GM23338 (cell line): ENCODE measurements around the gene LRSAM1. TPM values are rescaled to one million over a fixed set of nuclear protein-coding genes. Genes with fewer than 3 reads are reported as not detected.

ENCODE experiments used
- ATAC-seq: fragments of 200-7000 bp; cut with Tn5 transposase; 3 replicates; pipeline ENCODE4 v1.9.1; 2020
- DNase-seq: peaks from one replicate; pipeline ENCODE4 v3.0.0-alpha.2; 2015; ENCODE audit warnings: low spot score
- H2AFZ ChIP-seq: fragments of 200-600 bp; sonication (generic); 2 replicates; pipeline ENCODE4 v1.8.0; 2016; ENCODE audit warnings: antibody characterized with exemption, mild to moderate bottlenecking, moderate library complexity
- H3F3A ChIP-seq: fragments of 200-600 bp; sonication (generic); replicated peaks from 2 replicates; pipeline ENCODE4 v1.8.0; 2017; ENCODE audit warnings: antibody characterized with exemption, mixed run types, low read depth
- H3K27ac ChIP-seq: fragments of 200-600 bp; sonication (generic); 2 replicates; pipeline ENCODE4 v1.6.1; 2016; ENCODE audit warnings: low read depth
- H3K27me3 ChIP-seq: fragments of 200-600 bp; sonication (generic); 2 replicates; pipeline ENCODE4 v1.8.0; 2016; ENCODE audit warnings: mild to moderate bottlenecking, mixed run types, moderate library complexity; ENCODE audit not compliant: insufficient read depth
- H3K36me3 ChIP-seq: fragments of 200-600 bp; sonication (generic); 2 replicates; pipeline ENCODE4 v1.8.0; 2016; ENCODE audit warnings: mild to moderate bottlenecking; ENCODE audit not compliant: insufficient read depth
- H3K4me1 ChIP-seq: fragments of 200-600 bp; sonication (generic); 2 replicates; pipeline ENCODE4 v1.8.0; 2016; ENCODE audit warnings: mild to moderate bottlenecking, moderate library complexity; ENCODE audit not compliant: insufficient read depth
- H3K4me2 ChIP-seq: fragments of 200-600 bp; sonication (generic); 2 replicates; pipeline ENCODE4 v1.7.1; 2017; ENCODE audit warnings: mixed run types
- H3K4me3 ChIP-seq: fragments of 200-600 bp; sonication (generic); 2 replicates; pipeline ENCODE4 v1.6.1; 2016; ENCODE audit warnings: mixed run types
- H3K79me2 ChIP-seq: fragments of 200-600 bp; sonication (generic); replicated peaks from 2 replicates; pipeline ENCODE4 v1.8.0; 2017; ENCODE audit warnings: mild to moderate bottlenecking; ENCODE audit not compliant: insufficient read depth
- H3K9me2 ChIP-seq: fragments of 200-600 bp; sonication (generic); 2 replicates; pipeline ENCODE4 v1.8.0; 2017; ENCODE audit not compliant: insufficient read depth
- H4K20me1 ChIP-seq: fragments of 200-600 bp; sonication (generic); replicated peaks from 2 replicates; pipeline ENCODE4 v1.8.0; 2017; ENCODE audit warnings: mild to moderate bottlenecking; ENCODE audit not compliant: insufficient read depth
- H3K27ac Mint-ChIP-seq: 2 replicates; pipeline ENCODE4 v1.8.0; 2020; ENCODE audit warnings: inconsistent platforms, mild to moderate bottlenecking, moderate library complexity, mixed read lengths
- H3K27me3 Mint-ChIP-seq: 3 replicates; pipeline ENCODE4 v1.8.0; 2022; ENCODE audit warnings: low read depth, mild to moderate bottlenecking, moderate library complexity, mixed read lengths, inconsistent platforms; ENCODE audit not compliant: insufficient read depth, poor library complexity
- H3K36me3 Mint-ChIP-seq: 3 replicates; pipeline ENCODE4 v1.8.0; 2021; ENCODE audit warnings: low read depth, mild to moderate bottlenecking, inconsistent platforms, moderate library complexity, mixed read lengths
- H3K4me1 Mint-ChIP-seq: 3 replicates; pipeline ENCODE4 v1.8.0; 2020; ENCODE audit warnings: mild to moderate bottlenecking, inconsistent platforms, mixed read lengths
- H3K4me3 Mint-ChIP-seq: 3 replicates; pipeline ENCODE4 v1.8.0; 2021; ENCODE audit warnings: moderate library complexity, mild to moderate bottlenecking, inconsistent platforms, mixed read lengths
- H3K9me3 Mint-ChIP-seq: 3 replicates; pipeline ENCODE4 v1.8.0; 2020; ENCODE audit warnings: moderate library complexity, mild to moderate bottlenecking, inconsistent platforms, mixed read lengths
- CREB1 ChIP-seq: fragments of 250-450 bp; sonication (Bioruptor Pico); IDR thresholded peaks from 2 replicates; pipeline ENCODE4 v1.5.0; 2020; ENCODE audit warnings: low read depth, mild to moderate bottlenecking, moderate library complexity
- EZH2 ChIP-seq: fragments of 200-600 bp; sonication (generic); IDR thresholded peaks from one replicate; pipeline ENCODE4 v1.8.0; 2017; ENCODE audit warnings: antibody characterized with exemption, mild to moderate bottlenecking, low read depth; ENCODE audit not compliant: unreplicated experiment
- NANOG ChIP-seq: IDR thresholded peaks from 2 replicates; pipeline ENCODE4 v1.6.1; 2016; ENCODE audit warnings: antibody characterized with exemption, borderline replicate concordance
- POLR2AphosphoS5 ChIP-seq: IDR thresholded peaks from 2 replicates; pipeline ENCODE4 v1.6.1; 2016; ENCODE audit warnings: antibody characterized with exemption, low read depth
- ZNF114 ChIP-seq: fragments of 250-450 bp; sonication (Bioruptor Pico); IDR thresholded peaks from 2 replicates; pipeline ENCODE4 v1.5.0; 2020; ENCODE audit warnings: mild to moderate bottlenecking, moderate library complexity
- ZNF331 ChIP-seq: fragments of 250-450 bp; sonication (Bioruptor Pico); IDR thresholded peaks from 2 replicates; pipeline ENCODE4 v1.5.0; 2020; ENCODE audit warnings: low read depth, mild to moderate bottlenecking, moderate library complexity
- polyA plus RNA-seq: library from polyadenylated mRNA; unstranded; fragments of >200 nt; fragmentation: Nextera tagmentation; extraction: Ambion mirVana; gene quantifications from 2 replicates; pipeline ENCODE4 v1.2.1, GENCODE V29; 2016
- total RNA-seq: library from RNA; depleted of rRNA; stranded (reverse); fragments of >200 nt; shearing (Covaris generic); gene quantifications from 2 replicates; pipeline ENCODE4 v1.2.3, GENCODE V29; 2014
- TF ChIP-seq, protein P1 (sequence below): IDR thresholded peaks from 2 replicates; pipeline ENCODE4 v1.6.1; 2016; ENCODE audit warnings: antibody characterized with exemption
- TF ChIP-seq, protein P2 (sequence below): fragments of 250-450 bp; sonication (Bioruptor Pico); IDR thresholded peaks from 2 replicates; pipeline ENCODE4 v1.5.0; 2020; ENCODE audit warnings: mild to moderate bottlenecking, moderate library complexity
- TF ChIP-seq, protein P3 (sequence below): IDR thresholded peaks from one replicate; pipeline ENCODE4 v1.6.1; 2018; ENCODE audit warnings: antibody characterized with exemption; ENCODE audit not compliant: unreplicated experiment

The LRSAM1 gene
- total and polyA plus RNA-seq, 2 experiments from 2014 or later, result 12.8 to 21.9 TPM

DNA sequence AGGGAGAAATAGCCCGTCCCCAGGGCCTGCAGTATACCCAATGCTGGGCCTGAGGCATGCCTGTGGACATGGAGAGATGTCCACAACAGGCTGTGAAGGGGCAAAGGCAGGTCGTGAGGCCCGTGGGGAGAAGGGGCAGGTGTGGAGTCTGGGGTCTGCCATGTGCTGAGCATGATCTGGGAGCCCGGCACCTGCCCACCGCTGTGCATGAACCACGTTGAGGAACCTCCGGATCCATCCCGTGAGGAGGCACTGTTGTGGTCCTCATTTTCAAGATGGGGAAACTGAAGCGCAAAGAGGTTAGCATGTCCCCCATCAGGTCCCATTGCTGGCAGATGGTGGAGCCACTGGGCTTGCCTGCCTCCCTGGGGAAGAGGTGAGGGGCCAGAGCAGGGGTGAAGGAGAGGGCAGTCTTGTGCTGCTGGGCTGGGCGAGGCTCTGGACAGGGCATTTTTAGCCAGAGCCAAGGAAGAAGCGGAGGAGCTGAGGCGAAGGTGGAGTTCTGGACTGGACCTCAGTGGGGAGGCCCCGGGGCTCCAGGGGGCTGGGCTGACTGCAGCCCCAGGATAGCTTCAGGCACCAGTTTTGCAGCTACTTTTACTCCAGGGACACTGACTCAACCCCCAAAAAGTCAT lies 46.5 kb downstream of the LRSAM1 start:
- Mint-ChIP-seq H3K36me3 (peaks cover 9% of the 10 kb centered on the region; the same call in 2 of the 3 replicates), H3K27me3 (peaks cover 8% of the 10 kb centered on the region), H3K9me3 (no peaks in the 10 kb centered on the region), H3K4me1 (peaks cover 4% of the 10 kb centered on the region), H3K4me3 (no peak overlapping the region), H3K27ac (no peak overlapping the region)
- Histone ChIP-seq H3F3A (no peaks in the 10 kb centered on the region), H3K27me3 (no peaks in the 10 kb centered on the region), H2AFZ (no peak overlapping the region), H3K9me2 (no peaks in the 10 kb centered on the region), H4K20me1 (no peaks in the 10 kb centered on the region), H3K4me2 (no peak overlapping the region), H3K4me1 (no peaks in the 10 kb centered on the region), H3K36me3 (no peaks in the 10 kb centered on the region; the same call in 1 of the 2 replicates), H3K79me2 (no peaks in the 10 kb centered on the region), H3K4me3 (no peak overlapping the region), H3K27ac (no peak overlapping the region)
- ATAC-seq, result no peak
- no peak for DNase-seq
- TF ChIP-seq, protein P1, sequence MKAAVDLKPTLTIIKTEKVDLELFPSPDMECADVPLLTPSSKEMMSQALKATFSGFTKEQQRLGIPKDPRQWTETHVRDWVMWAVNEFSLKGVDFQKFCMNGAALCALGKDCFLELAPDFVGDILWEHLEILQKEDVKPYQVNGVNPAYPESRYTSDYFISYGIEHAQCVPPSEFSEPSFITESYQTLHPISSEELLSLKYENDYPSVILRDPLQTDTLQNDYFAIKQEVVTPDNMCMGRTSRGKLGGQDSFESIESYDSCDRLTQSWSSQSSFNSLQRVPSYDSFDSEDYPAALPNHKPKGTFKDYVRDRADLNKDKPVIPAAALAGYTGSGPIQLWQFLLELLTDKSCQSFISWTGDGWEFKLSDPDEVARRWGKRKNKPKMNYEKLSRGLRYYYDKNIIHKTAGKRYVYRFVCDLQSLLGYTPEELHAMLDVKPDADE, result no peak
- TF ChIP-seq POLR2AphosphoS5, result no peak
- TF ChIP-seq, protein P2, sequence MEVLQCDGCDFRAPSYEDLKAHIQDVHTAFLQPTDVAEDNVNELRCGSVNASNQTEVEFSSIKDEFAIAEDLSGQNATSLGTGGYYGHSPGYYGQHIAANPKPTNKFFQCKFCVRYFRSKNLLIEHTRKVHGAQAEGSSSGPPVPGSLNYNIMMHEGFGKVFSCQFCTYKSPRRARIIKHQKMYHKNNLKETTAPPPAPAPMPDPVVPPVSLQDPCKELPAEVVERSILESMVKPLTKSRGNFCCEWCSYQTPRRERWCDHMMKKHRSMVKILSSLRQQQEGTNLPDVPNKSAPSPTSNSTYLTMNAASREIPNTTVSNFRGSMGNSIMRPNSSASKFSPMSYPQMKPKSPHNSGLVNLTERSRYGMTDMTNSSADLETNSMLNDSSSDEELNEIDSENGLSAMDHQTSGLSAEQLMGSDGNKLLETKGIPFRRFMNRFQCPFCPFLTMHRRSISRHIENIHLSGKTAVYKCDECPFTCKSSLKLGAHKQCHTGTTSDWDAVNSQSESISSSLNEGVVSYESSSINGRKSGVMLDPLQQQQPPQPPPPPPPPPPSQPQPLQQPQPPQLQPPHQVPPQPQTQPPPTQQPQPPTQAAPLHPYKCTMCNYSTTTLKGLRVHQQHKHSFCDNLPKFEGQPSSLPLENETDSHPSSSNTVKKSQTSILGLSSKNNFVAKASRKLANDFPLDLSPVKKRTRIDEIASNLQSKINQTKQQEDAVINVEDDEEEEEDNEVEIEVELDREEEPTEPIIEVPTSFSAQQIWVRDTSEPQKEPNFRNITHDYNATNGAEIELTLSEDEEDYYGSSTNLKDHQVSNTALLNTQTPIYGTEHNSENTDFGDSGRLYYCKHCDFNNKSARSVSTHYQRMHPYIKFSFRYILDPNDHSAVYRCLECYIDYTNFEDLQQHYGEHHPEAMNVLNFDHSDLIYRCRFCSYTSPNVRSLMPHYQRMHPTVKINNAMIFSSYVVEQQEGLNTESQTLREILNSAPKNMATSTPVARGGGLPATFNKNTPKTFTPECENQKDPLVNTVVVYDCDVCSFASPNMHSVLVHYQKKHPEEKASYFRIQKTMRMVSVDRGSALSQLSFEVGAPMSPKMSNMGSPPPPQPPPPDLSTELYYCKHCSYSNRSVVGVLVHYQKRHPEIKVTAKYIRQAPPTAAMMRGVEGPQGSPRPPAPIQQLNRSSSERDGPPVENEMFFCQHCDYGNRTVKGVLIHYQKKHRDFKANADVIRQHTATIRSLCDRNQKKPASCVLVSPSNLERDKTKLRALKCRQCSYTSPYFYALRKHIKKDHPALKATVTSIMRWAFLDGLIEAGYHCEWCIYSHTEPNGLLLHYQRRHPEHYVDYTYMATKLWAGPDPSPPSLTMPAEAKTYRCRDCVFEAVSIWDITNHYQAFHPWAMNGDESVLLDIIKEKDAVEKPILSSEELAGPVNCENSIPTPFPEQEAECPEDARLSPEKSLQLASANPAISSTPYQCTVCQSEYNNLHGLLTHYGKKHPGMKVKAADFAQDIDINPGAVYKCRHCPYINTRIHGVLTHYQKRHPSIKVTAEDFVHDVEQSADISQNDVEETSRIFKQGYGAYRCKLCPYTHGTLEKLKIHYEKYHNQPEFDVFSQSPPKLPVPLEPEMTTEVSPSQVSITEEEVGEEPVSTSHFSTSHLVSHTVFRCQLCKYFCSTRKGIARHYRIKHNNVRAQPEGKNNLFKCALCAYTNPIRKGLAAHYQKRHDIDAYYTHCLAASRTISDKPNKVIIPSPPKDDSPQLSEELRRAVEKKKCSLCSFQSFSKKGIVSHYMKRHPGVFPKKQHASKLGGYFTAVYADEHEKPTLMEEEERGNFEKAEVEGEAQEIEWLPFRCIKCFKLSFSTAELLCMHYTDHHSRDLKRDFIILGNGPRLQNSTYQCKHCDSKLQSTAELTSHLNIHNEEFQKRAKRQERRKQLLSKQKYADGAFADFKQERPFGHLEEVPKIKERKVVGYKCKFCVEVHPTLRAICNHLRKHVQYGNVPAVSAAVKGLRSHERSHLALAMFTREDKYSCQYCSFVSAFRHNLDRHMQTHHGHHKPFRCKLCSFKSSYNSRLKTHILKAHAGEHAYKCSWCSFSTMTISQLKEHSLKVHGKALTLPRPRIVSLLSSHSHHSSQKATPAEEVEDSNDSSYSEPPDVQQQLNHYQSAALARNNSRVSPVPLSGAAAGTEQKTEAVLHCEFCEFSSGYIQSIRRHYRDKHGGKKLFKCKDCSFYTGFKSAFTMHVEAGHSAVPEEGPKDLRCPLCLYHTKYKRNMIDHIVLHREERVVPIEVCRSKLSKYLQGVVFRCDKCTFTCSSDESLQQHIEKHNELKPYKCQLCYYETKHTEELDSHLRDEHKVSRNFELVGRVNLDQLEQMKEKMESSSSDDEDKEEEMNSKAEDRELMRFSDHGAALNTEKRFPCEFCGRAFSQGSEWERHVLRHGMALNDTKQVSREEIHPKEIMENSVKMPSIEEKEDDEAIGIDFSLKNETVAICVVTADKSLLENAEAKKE, result no peak

DNA sequence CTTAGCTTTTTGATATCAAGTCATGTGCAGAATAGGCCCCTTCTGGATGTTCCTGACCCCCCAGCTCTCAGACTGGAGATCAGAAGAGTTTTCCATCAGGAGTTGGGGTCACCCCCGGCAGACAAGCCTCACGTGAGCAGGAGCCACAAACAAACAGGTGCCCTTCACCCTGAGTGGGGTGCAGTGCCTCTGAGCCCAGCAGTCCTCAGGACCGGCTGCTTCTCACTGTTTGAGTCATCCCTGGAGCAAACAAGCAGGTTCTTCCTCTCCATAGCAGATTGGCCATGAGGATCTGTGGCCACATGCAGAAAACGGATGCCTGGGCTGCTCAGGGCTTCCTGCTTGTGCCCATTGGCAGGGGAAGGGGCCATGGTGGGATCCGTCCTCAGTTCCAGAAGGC lies 47.0 kb downstream of the LRSAM1 start:
- ATAC-seq (no peak), DNase-seq (no peak)
- Histone ChIP-seq H3K27ac (no peak overlapping the region), H3K4me3 (no peak overlapping the region), H3K4me2 (no peak overlapping the region), H3F3A (0 out of 2 replicates have a peak, but pooled peaks cover under 1% of the 10 kb centered on the region), H3K79me2 (no peaks in the 10 kb centered on the region), H3K9me2 (no peaks in the 10 kb centered on the region), H2AFZ (no peak overlapping the region), H3K36me3 (no peaks in the 10 kb centered on the region; the same call in 1 of the 2 replicates), H4K20me1 (no peaks in the 10 kb centered on the region), H3K4me1 (no peaks in the 10 kb centered on the region), H3K27me3 (no peaks in the 10 kb centered on the region)
- peaks cover 8% of the 10 kb centered on the region for H3K27me3 Mint-ChIP-seq
- no peaks in the 10 kb centered on the region for H3K9me3 Mint-ChIP-seq
- H3K4me3 Mint-ChIP-seq, result no peak overlapping the region
- H3K4me1 Mint-ChIP-seq, result peaks cover 4% of the 10 kb centered on the region
- H3K36me3 Mint-ChIP-seq, result peaks cover 9% of the 10 kb centered on the region; the same call in 2 of the 3 replicates
- H3K27ac Mint-ChIP-seq, result no peak overlapping the region
- TF ChIP-seq EZH2 (no peak), POLR2AphosphoS5 (no peak), ZNF331 (CRISPR knock-in tag) (no peak), ZNF114 (CRISPR knock-in tag) (no peak), NANOG (no peak), CREB1 (CRISPR knock-in tag) (no peak)
- TF ChIP-seq, protein P3, sequence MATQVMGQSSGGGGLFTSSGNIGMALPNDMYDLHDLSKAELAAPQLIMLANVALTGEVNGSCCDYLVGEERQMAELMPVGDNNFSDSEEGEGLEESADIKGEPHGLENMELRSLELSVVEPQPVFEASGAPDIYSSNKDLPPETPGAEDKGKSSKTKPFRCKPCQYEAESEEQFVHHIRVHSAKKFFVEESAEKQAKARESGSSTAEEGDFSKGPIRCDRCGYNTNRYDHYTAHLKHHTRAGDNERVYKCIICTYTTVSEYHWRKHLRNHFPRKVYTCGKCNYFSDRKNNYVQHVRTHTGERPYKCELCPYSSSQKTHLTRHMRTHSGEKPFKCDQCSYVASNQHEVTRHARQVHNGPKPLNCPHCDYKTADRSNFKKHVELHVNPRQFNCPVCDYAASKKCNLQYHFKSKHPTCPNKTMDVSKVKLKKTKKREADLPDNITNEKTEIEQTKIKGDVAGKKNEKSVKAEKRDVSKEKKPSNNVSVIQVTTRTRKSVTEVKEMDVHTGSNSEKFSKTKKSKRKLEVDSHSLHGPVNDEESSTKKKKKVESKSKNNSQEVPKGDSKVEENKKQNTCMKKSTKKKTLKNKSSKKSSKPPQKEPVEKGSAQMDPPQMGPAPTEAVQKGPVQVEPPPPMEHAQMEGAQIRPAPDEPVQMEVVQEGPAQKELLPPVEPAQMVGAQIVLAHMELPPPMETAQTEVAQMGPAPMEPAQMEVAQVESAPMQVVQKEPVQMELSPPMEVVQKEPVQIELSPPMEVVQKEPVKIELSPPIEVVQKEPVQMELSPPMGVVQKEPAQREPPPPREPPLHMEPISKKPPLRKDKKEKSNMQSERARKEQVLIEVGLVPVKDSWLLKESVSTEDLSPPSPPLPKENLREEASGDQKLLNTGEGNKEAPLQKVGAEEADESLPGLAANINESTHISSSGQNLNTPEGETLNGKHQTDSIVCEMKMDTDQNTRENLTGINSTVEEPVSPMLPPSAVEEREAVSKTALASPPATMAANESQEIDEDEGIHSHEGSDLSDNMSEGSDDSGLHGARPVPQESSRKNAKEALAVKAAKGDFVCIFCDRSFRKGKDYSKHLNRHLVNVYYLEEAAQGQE, result no peak
- TF ChIP-seq, protein P1, result no peak
